Calu3 (cell line): ENCODE data around the gene THBS2. TPM values are rescaled to one million over a fixed set of nuclear protein-coding genes. Genes with fewer than 3 reads are reported as not detected.

ENCODE experiments used
- BruUV-seq: library from RNA; stranded (reverse); fragments of 400-500 nt; replicated peaks from 2 replicates; lab custom pipeline; 2021; lab: Mats Ljungman, UMichigan
- CTCF ChIA-PET: fragments of 300-600 bp; sonication (Branson Sonifier 250); formaldehyde crosslinking; loops from one replicate; lab custom pipeline; 2022; ENCODE audit warnings: antibody characterized with exemption; lab: Charles Lee
- DNase-seq: peaks from one replicate; pipeline ENCODE4 v3.0.0; 2022
- H3K27ac Mint-ChIP-seq: one replicate; pipeline ENCODE4 v1.8.0; 2022; ENCODE audit warnings: mixed read lengths; ENCODE audit not compliant: unreplicated experiment
- H3K27me3 Mint-ChIP-seq: one replicate; pipeline ENCODE4 v1.8.0; 2022; ENCODE audit warnings: mixed read lengths; ENCODE audit not compliant: unreplicated experiment
- H3K36me3 Mint-ChIP-seq: one replicate; pipeline ENCODE4 v1.8.0; 2022; ENCODE audit warnings: mild to moderate bottlenecking, moderate library complexity, mixed read lengths; ENCODE audit not compliant: insufficient read depth, unreplicated experiment
- H3K4me1 Mint-ChIP-seq: one replicate; pipeline ENCODE4 v1.8.0; 2022; ENCODE audit warnings: mild to moderate bottlenecking, low read depth, mixed read lengths; ENCODE audit not compliant: unreplicated experiment
- H3K4me3 Mint-ChIP-seq: one replicate; pipeline ENCODE4 v1.8.0; 2022; ENCODE audit warnings: mild to moderate bottlenecking, low read depth, moderate library complexity, mixed read lengths; ENCODE audit not compliant: unreplicated experiment
- H3K9me3 Mint-ChIP-seq: one replicate; pipeline ENCODE4 v1.8.0; 2022; ENCODE audit warnings: low read depth, mixed read lengths; ENCODE audit not compliant: unreplicated experiment
- CTCF ChIP-seq: fragments of 200-600 bp; IDR thresholded peaks from one replicate; pipeline ENCODE4 v1.8.0; 2022; ENCODE audit warnings: antibody characterized with exemption; ENCODE audit not compliant: unreplicated experiment
- intact Hi-C: fragments of 100-400 bp; cut with micrococcal nuclease; formaldehyde crosslinking; loops from one replicate; pipeline ENCODE4 v1.10.0; 2022; ENCODE audit not compliant: unreplicated experiment
- total RNA-seq: library from RNA; stranded (reverse); gene quantifications from 2 replicates; pipeline ENCODE4 v1.2.3, GENCODE V29; 2022

Gene THBS2
- total RNA-seq, 1 experiment from 2014 or later: not detected

GRCh38 chr6:169237496-169238134, 16.0 kb downstream of the THBS2 start:
- Mint-ChIP-seq H3K9me3 (peaks cover 18% of the 10 kb centered on the region), H3K36me3 (no peaks in the 10 kb centered on the region), H3K4me3 (no peak overlapping the region), H3K27me3 (no peaks in the 10 kb centered on the region), H3K27ac (no peak overlapping the region), H3K4me1 (no peaks in the 10 kb centered on the region)
- intact Hi-C loops: no loop called here
- DNase-seq: no peak
- no TSS peak for BruUV-seq
- CTCF ChIA-PET: no interaction called here
- TF ChIP-seq CTCF: no peak

- H3K36me3 Mint-ChIP-seq: no peaks in the 10 kb centered on the region
- H3K4me3 Mint-ChIP-seq: no peak overlapping the region
- no TSS peak for BruUV-seq
- H3K27ac Mint-ChIP-seq: no peak overlapping the region
- no peaks in the 10 kb centered on the region for H3K27me3 Mint-ChIP-seq
- CTCF ChIA-PET: no interaction called here
- peaks cover 18% of the 10 kb centered on the region for H3K9me3 Mint-ChIP-seq
- no peaks in the 10 kb centered on the region for H3K4me1 Mint-ChIP-seq
- no peak for TF ChIP-seq CTCF
- DNase-seq: no peak
- intact Hi-C loops: no loop called here
Observed at GRCh38 chr6:169236988-169237387, 16.7 kb downstream of the THBS2 start.

- intact Hi-C loops: no loop called here
- H3K4me1 Mint-ChIP-seq: no peaks in the 10 kb centered on the region
- H3K27ac Mint-ChIP-seq: no peak overlapping the region
- no TSS peak for BruUV-seq
- no peaks in the 10 kb centered on the region for H3K27me3 Mint-ChIP-seq
- no peak for DNase-seq
- no peak overlapping the region for H3K4me3 Mint-ChIP-seq
- CTCF ChIA-PET: no interaction called here
- no peaks in the 10 kb centered on the region for H3K36me3 Mint-ChIP-seq
- H3K9me3 Mint-ChIP-seq: peaks cover 18% of the 10 kb centered on the region
- TF ChIP-seq CTCF: no peak
Observed at GRCh38 chr6:169236545-169236944, 17.1 kb downstream of the THBS2 start.

- no peaks in the 10 kb centered on the region for H3K4me1 Mint-ChIP-seq
- no peak for TF ChIP-seq CTCF
- DNase-seq: no peak
- intact Hi-C loops: no loop called here
- CTCF ChIA-PET: no interaction called here
- H3K27ac Mint-ChIP-seq: no peak overlapping the region
- H3K9me3 Mint-ChIP-seq: peaks cover 18% of the 10 kb centered on the region
- H3K36me3 Mint-ChIP-seq: no peaks in the 10 kb centered on the region
- no TSS peak for BruUV-seq
- H3K4me3 Mint-ChIP-seq: no peak overlapping the region
- no peaks in the 10 kb centered on the region for H3K27me3 Mint-ChIP-seq
Observed at GRCh38 chr6:169235286-169235685, 18.4 kb downstream of the THBS2 start.
